GM21526 (cell line): Measurements from ENCODE around the gene NRXN2.

Source experiments
- ATAC-seq: cut with Tn5 transposase; IDR thresholded peaks from one replicate; pipeline ENCODE4 v1.9.1; 2021; ENCODE audit warnings: moderate library complexity; ENCODE audit not compliant: unreplicated experiment, low FRiP score

Gene NRXN2

GRCh38 chr11:64659417-64660144 lies 63.4 kb downstream of the NRXN2 start:
- no peak for ATAC-seq

DNA sequence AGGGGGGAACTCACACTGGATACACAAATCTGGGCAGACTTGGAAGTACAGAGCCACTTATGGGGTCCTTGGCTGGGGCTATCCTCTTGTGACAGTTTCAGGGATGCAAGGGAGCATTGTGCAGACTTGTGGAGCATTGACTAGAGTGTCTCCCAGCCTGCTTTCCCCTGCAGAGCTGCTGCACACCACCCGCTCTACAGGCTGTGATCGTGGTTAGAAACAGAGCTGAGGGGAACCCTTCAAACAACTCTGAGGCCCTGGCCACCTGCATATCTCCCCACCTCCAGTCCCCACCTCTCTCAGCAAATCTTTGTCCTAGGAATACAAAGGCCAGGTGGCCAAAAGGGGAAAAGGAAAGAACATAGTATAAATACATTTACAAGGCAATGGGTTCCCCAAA lies 64.7 kb downstream of the NRXN2 start:
- ATAC-seq: no peak

DNA sequence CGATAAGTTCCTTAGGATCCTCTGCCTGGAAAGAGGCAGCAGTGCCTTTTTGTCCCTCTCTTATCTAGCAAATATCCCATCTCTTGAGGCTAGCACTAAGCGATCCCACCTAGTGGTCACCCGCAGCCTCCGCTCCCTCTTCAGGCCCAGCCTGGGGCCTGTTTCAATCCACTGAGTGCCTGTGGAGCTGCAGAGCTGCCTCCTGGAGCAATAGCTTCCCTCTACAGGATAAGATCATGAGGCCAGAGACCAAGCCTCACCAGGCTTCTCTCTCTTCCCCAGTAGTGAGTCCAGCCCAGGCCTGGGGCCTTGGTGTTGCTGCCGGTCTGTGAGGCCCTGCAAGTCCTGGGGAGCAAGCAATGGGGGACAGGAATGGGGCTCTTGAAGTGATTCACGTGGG lies 66.1 kb downstream of the NRXN2 start:
- no peak for ATAC-seq

DNA sequence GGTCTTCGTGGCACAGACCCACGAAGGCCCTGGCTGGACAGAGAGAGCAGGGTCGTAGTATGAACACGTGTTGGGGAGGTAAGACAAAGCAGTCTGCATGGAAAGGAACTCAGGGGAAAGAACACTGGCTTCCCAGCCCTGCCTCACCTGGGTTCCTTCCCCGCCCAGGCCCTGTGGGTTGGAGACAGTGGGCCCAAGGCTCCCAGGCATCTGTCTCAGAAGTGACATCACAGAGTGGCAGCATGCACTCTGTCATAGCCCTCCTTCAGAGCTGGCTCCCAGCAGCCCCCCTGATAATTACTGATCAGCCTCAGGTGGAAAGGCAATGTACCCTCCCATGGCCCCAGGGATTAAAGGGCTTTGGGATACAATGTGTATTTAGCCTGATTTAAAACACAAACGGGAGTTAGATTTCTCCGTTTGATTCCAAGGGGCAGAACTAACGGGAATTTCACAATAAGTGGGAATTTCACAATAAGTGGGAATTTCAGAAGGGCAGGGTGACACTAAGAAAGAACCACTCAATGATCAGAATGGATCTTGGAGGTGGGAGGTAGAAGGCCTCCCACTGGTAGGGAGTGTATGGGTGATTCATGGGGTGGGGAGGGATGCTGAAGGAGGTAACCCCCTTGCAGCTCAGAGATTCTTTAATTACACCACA lies 66.9 kb downstream of the NRXN2 start:
- ATAC-seq: no peak

- no peak for ATAC-seq
Measured at GRCh38 chr11:64654958-64655541, 67.9 kb downstream of the NRXN2 start.

DNA sequence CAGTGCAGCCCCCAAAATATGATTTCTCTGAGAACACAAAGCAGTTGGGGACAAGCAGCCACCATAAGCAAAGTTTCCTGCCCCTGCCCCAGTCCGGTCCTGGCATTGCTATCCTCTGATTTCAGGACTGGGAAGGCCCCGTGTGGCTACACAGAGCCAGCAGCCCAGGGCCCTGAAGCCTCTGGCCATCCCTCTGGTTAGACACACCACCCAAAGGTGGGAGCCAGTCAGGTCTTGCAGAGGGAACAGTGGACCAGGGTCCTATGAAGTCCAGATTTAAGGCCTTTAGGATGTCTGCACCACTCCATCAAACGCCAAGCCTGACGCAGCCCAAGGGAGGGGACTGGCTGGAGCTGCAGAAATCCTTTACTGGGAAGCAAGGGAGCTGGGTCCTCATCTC lies 68.6 kb downstream of the NRXN2 start:
- ATAC-seq: no peak

- ATAC-seq: no peak
Measured at GRCh38 chr11:64653388-64653973, 69.5 kb downstream of the NRXN2 start.

DNA sequence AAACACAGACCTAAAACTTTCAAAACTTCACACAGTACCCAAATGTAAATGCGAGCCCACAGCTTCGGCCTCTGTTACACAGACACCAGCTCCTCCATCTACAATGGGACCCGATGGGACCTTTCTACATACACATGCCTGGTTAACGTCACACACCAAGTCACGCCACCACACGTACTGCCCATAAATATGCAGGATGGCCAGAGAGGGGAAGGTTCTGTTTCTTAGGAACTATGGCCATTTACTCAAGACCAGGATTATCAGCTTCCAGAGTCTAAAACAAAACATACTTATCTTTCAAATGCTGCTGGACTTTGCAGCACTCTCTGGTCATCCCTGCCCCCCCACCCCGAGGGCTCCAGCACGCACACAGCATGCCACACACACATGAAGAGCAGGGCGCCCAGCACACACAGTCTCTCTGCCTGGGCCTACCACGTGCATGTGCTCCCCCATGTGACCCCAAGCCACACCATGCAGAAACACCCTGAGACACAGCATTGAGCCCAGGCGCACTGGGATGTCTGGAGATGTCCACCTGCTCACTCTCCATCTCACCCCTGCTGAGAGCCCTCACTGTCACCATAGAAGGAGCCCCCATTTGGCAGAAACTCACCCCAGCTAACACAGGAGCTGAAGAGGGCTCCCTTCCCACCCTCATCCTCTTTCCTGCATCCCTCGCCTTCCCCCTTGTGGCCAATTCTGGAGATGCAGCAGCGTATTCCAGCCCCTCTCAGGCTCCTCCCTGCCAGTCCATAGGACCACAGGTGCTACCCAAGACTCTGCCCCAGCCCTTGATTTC lies 70.2 kb downstream of the NRXN2 start:
- ATAC-seq: no peak

DNA sequence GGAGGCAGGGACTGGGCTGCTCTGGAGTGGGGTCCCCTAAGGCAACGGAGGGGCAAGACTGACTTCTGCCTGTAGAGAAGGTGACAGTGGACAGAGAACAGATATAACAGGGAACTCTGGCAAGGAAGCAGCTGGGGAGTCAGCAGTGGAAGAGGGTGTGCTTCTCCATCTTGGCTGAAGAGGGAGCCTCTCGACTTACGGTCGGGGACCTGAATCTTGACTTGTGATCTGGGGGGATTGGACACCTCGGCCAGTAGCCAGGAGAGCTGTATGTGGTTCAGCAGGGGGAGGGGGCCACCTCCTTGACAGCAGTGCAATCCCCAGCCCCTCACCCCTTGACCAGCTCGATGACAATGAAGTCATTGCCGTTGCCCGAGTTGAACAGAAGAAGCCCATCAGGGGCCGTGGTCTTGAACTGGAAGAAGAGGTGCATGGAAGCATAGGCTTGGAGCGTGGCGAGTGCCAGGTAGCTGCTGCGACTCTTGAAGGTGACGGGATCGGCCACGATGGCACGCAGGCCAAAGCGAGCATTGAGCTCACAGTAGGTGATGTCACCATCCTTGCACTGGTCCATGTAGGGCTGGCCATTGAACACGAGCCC lies 72.0 kb downstream of the NRXN2 start:
- ATAC-seq: no peak

- ATAC-seq: no peak
Measured at GRCh38 chr11:64649291-64649697, 73.7 kb downstream of the NRXN2 start.

GRCh38 chr11:64648551-64648950 lies 74.4 kb downstream of the NRXN2 start:
- ATAC-seq: no peak

- no peak for ATAC-seq
Measured at GRCh38 chr11:64647019-64647779, 75.8 kb downstream of the NRXN2 start.

DNA sequence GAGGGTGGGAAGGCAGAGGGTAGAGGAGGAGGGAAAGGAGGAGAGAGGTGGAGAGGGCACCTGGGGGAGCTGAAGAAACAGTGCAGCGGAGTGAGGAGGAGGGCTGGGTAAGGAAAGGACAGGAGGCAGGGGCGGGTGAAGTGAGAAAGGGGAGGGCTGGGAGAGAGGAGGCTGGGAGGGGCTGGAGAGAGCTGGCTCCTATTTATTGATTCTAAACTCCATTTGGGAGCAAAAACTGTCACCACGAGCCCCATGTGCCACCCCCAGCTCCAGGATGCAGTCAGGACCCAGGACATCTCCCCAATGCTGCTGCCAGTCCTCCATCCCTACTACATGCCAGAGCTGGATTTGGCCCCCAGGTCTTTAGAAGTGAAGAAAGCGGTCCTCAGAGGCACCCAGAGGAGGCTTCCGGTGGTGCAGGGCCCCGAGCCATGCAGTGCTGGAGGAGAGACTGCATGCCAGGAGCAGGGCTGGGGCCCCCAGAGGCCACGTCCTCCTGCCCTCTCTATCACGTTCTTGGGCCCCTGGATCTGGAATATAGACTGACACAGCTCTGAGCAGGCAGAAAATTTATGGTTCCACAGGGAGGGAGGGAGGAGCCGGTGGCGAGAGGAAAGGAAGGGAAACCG lies 78.2 kb downstream of the NRXN2 start:
- no peak for ATAC-seq

- ATAC-seq: no peak
Measured at GRCh38 chr11:64643920-64644646, 78.9 kb downstream of the NRXN2 start.

GRCh38 chr11:64643256-64643881 lies 79.6 kb downstream of the NRXN2 start:
- ATAC-seq: no peak

GRCh38 chr11:64642871-64643255 lies 80.1 kb downstream of the NRXN2 start:
- no peak for ATAC-seq

GRCh38 chr11:64642418-64642735 lies 80.6 kb downstream of the NRXN2 start:
- ATAC-seq: no peak
